ENCODE data around the gene INF2. TPM values are rescaled to one million over a fixed set of nuclear protein-coding genes. Genes with fewer than 3 reads are reported as not detected.

INF2 gene
- total RNA-seq, 6 experiments from 2014 or later, result 47.5 to 98.2 (median 71.4) TPM

DNA sequence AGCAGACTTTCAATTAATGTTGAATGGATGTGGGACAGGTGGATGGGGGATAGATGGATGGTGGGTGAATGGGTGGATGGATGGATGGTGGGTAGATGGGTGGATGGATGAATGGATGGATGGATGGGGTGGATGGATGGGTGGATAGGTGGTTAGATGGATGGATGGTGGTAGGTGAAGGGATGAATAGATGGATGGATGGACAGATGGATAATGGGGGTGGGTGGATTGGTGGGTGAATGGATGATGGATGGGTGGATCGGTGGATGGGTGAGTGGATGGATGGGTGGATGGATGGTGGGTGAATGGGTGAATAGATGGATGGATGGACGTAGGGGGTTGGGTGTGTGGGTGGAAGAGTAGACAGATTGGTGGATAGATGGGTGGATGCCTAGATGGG, 14.0 kb upstream of the INF2 start:
- Histone ChIP-seq H3K9me3 (no peaks in the 10 kb centered on the region), H3K27ac (no peak overlapping the region), H3K4me1 (peaks cover 0 to 33% (median 12%) of the 10 kb centered on the region in 4 donors), H3K27me3 (no peaks in the 10 kb centered on the region), H3K4me3 (no peak overlapping the region), H3K36me3 (no peaks in the 10 kb centered on the region)
- WGBS (ENCODE audit: insufficient coverage, low coverage, low lambda C conversion rate, missing lambda C conversion rate), result 92% methylated on average over 2 of the region's 2 CpGs
- intact Hi-C loops (cut with DNase I), result no loop called here
- ATAC-seq, result no peak
- no peak for DNase-seq
- TF ChIP-seq POLR2A (IDR thresholded peaks at IDR 0.05) (no peak), CTCF (IDR thresholded peaks at IDR 0.05) (no peak)

GRCh38 chr14:104676130-104676693, 13.2 kb upstream of the INF2 start:
- ATAC-seq, result no peak
- intact Hi-C loops (cut with DNase I), result no loop called here
- WGBS (ENCODE audit: insufficient coverage, low coverage, low lambda C conversion rate, missing lambda C conversion rate), result no CpG with 5 or more reads among the region's 7 CpGs
- no peak for DNase-seq
- Histone ChIP-seq H3K27ac (no peak overlapping the region), H3K4me3 (no peak overlapping the region), H3K4me1 (peaks cover 0 to 41% (median 20%) of the 10 kb centered on the region in 4 donors), H3K36me3 (no peaks in the 10 kb centered on the region), H3K9me3 (no peaks in the 10 kb centered on the region), H3K27me3 (no peaks in the 10 kb centered on the region)
- no peak for TF ChIP-seq POLR2A (IDR thresholded peaks at IDR 0.05)
- no peak for TF ChIP-seq CTCF (IDR thresholded peaks at IDR 0.05)

DNA sequence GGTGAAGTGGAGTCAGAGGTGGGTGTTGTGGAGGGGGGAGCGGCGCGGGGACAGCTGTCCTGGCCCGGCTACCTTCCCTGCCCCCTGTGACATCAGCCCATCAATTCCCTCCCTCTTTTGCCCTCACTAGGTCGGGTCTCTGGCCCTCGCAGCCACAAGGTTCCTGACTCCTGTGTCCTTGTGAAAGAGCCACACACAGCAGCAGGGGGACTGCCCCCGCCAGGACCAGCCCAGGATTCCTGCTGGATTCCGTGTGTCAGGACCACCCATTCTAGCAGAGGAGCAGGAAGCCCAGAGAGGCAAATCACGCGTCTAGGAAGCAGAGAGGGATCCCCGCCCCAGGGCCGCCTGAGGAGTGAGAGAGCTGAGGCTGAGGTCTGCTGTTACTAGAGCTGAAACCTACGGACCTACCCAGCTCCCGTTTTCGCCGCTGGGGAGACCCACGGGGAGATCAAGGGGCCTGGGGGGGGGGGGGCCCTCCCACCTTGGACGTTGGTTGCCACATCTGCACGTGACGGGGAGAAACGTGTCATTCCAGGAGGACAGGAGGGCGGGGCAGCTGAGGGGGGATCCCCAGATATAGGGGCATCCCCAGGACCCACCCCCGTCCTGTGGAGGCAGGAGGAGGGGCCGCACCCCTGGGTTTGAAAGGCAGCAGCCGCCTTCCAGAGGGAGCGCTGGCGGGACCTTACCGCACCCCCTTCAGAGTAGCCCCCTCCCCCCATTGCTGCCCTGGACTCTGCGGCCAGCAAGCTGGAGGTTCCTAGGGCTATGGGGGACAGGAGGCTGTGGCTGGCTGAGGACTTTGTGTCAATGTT, 12.5 kb upstream of the INF2 start:
- H3K36me3 ChIP-seq, result no peaks in the 10 kb centered on the region
- H3K9me3 ChIP-seq, result no peaks in the 10 kb centered on the region
- DNase-seq (peak in 2 of 3 donors; percentile 46 to 58), ATAC-seq (no peak)
- no peak for TF ChIP-seq POLR2A (IDR thresholded peaks at IDR 0.05)
- TF ChIP-seq CTCF (IDR thresholded peaks at IDR 0.05), result no peak
- H3K27me3 ChIP-seq, result no peaks in the 10 kb centered on the region
- peak overlapping the region in 2 of 3 donors; percentile 72 to 81 for H3K27ac ChIP-seq
- peak overlapping the region; percentile 29 to 53 (median 46) for H3K4me3 ChIP-seq
- H3K4me1 ChIP-seq, result peaks cover 0 to 48% (median 25%) of the 10 kb centered on the region in 4 donors
- intact Hi-C loops (cut with DNase I), result no loop called here
- WGBS (ENCODE audit: insufficient coverage, low coverage, low lambda C conversion rate, missing lambda C conversion rate), result 20% methylated on average over 1 of the region's 29 CpGs

DNA sequence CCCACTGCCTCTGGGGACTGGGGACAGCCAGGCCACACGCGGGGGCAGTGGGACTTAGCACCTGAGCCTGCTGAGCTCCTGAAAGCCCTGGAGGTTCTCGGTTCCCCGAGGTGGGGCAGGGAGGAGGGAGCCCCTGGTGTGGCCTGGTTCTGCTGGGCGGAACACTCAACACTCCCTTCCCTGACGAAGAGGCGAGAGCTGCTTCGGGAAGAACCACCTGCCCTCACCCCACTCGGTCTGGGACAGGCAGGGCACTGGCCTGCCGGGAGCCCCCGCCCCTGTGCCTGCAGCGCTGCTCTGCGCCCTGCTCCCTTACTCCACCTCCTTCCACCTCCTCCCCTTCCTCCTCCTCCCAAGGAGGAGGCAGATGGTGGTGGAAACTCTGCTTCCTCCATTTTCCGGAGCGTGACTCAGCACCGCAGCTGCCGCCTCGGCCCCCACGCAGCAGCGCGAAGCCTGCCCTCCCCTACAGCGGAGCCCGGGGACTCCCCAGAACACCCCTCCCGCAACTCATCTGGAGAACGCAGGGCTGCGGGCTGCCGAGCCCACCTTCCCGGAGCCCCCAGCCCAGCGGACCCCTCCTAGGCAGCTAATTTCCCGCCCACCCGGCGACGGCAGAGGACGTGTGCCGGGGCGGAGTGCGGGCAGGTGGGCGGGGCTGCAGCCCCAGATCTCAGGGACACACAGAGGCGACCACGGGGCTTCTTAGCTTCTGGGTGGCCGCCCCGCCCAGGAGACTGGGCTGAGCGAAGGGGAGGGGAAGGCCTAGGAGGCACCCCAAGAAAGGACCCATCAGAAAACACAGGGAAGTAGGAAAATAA, 11.7 kb upstream of the INF2 start:
- WGBS (ENCODE audit: insufficient coverage, low coverage, low lambda C conversion rate, missing lambda C conversion rate), result 8% methylated on average over 18 of the region's 43 CpGs
- H3K27ac ChIP-seq, result peak overlapping the region; percentile 50 to 81 (median 72)

More for the DNA sequence above, 11.7 kb upstream of the INF2 start:
- no peaks in the 10 kb centered on the region for H3K36me3 ChIP-seq
- peak; percentile 69 to 80 (median 80) for DNase-seq
- no peak for TF ChIP-seq CTCF (IDR thresholded peaks at IDR 0.05)
- peak; percentile 36 for TF ChIP-seq POLR2A (IDR thresholded peaks at IDR 0.05)
- H3K9me3 ChIP-seq, result no peaks in the 10 kb centered on the region
- ATAC-seq, result peak; percentile 39 to 73 (median 54)
- intact Hi-C loops (cut with DNase I), result no loop called here
- peaks cover 0 to 50% (median 28%) of the 10 kb centered on the region in 4 donors for H3K4me1 ChIP-seq
- no peaks in the 10 kb centered on the region for H3K27me3 ChIP-seq
- peak overlapping the region; percentile 29 to 53 (median 46) for H3K4me3 ChIP-seq

Measured in right lobe of liver (tissue), 6 donors.